Measurements from ENCODE around the gene ALDH1B1.

Gene ALDH1B1
- total RNA-seq, result 1.7 to 35.9 (median 14.7) reads per million in 3 experiments

GRCh38 chr9:38392235-38393127 is at the start of gene ALDH1B1:
TSS of gene ALDH1B1 (plus strand) at chr9:38392702. CDS start at chr9:38395749, 3,047 bp downstream.
- DNase-seq, result peak; percentile 40

DNA sequence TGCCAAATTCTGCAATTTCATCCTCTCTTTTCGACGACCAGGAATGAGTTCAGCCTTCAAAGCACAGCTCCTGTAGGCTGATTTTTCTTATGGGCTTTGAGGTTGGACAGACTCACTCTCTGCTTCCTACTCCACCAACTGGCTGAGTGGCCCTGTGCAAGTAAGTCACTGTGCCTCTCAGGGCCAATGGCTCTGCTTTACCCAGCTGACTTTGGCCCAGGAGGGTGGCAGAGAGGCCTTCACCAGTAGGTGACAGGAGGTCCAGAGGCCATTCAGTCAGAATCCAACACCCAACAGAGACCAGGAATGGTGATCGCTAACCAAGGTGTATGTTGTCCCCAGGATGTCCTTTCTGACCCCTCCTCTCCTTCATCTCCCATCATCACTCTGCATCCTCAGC is 49.5 kb upstream of the ALDH1B1 start:
- DNase-seq, result no peak

DNA sequence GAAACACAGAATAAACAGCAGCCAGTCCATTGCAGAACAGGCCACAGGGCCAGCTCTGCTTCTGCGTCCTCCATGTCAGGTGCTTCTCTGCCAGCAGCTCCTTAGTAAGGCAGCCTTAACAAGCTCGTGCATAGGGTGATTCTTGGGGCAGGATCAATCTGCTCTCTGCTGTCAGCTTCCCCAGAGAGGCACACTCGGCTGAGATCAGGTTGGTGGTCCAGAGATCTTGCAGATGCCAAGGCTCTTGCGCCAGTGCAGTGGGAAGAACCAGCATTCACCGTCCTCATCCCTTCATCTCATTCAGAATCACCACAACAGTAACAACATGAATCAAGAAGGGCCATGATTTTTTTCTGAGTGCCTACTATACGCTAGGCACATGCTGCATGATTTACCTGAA is 49.0 kb upstream of the ALDH1B1 start:
- DNase-seq, result no peak

- no peak for DNase-seq
Observed at GRCh38 chr9:38344566-38345324, 47.8 kb upstream of the ALDH1B1 start.

DNA sequence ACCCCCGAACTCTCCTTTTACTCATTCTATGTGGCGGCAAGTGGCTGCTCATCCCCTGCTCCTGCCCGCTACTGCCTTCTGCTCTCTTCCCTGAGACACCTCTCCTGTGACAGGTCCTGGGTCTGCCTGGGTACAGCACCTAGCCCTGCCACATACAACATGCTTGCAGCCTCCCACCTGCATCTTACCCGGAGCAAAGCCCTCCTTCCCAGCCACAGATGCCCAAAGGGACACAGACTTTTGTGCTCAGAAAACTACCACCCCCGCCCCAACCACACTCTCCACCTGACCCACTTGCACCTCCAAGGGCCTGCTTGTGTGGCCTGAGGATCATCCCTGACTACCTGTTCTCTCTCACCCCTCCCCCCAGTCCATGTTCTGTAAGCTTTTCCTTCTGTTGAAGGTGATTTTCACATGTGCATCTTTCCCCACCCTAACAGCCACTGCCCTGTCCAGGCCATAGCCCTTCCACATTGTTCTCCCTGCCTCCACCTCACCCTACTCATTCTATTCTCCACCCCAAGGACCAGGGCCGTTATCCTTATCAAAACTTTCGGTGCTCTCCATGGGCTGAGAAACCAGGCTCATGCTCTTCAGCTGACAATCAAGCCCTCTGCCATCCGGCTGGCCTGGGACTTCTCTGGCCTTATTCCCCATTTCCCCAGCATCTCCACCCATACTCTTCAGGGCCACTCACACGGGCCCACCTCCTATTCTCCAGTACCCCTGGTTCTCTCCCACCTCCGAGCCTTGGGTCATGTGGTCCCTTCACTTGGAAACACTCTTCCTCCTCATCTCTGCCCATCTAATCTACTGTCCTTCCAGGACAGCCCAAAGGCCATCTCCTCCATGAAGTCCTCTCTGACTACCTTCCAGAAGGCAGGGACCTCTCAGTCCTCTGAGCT is 46.4 kb upstream of the ALDH1B1 start:
- DNase-seq, result no peak

- DNase-seq, result no peak
Observed at GRCh38 chr9:38346811-38347210, 45.7 kb upstream of the ALDH1B1 start.

GRCh38 chr9:38347271-38347671 is 45.2 kb upstream of the ALDH1B1 start:
- DNase-seq, result no peak

DNA sequence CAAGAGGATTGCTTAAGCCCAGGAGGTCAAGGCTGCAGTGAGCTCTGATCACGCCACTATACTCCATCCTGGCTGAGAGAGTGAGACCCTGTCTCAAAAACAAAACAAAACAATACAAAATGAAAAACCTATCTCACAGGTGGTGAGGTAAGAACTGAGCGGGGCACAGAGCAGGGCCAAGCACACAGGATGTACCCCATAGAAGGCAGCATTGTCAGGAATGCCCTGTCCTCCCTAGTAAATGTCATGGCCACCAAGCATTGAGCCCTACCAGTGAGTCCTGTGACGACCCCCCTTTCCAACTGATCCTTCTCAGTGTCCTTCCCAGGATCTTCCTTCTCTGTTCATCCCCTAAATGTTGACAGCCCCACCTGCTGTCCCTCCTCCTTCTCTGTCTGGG is 44.6 kb upstream of the ALDH1B1 start:
- DNase-seq, result no peak

- no peak for DNase-seq
Observed at GRCh38 chr9:38350529-38350928, 42.0 kb upstream of the ALDH1B1 start.

GRCh38 chr9:38352530-38353328 is 39.8 kb upstream of the ALDH1B1 start:
- no peak for DNase-seq

DNA sequence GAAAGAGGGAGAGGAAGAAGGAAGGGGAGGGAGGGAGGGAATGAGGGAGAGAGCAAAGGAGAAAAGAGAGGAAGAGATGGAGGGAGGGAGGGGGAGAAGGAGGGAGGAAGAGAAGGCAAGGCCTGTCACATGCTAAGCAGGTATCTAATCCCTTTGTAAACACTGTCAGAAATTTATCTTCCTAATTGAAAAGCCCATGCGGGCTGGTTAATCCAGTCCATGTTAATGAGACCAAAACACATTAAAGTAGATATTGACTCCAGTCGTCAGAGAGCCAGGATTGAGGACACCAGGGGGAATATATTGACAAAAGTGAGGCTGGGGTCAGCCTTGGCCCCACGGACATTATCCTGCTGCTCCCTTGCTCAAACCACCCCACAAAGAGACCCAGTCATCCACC is 37.4 kb upstream of the ALDH1B1 start:
- no peak for DNase-seq

DNA sequence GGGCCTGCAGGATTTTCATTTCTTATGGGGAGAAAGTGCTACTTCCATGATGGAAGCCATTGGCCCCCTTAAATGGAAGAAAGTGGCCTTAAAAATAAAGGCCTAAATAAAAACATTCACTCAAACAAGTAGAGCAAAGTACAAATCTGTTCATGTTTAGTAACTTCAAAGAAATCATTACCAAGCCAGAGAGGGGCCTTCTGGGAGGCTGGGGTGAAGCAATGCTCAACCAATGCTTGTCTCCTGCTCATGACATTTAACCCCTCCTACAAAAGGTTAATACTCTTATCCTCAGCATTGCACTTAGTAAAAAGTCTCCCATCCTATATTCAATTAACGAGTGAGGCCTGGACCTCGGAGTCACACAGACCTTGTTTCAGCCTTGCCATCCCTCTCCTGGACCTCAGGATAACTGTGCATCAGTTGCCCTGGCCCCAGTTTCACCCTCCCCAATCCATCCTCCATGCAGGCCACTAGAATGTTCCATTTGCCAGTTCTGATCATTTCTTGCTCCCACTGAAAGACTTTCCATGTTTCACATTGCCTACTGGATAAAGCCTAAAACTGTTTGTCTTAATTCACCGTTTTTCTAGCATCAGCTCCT is 36.9 kb upstream of the ALDH1B1 start:
- no peak for DNase-seq

GRCh38 chr9:38356851-38357250 is 35.7 kb upstream of the ALDH1B1 start:
- no peak for DNase-seq

DNA sequence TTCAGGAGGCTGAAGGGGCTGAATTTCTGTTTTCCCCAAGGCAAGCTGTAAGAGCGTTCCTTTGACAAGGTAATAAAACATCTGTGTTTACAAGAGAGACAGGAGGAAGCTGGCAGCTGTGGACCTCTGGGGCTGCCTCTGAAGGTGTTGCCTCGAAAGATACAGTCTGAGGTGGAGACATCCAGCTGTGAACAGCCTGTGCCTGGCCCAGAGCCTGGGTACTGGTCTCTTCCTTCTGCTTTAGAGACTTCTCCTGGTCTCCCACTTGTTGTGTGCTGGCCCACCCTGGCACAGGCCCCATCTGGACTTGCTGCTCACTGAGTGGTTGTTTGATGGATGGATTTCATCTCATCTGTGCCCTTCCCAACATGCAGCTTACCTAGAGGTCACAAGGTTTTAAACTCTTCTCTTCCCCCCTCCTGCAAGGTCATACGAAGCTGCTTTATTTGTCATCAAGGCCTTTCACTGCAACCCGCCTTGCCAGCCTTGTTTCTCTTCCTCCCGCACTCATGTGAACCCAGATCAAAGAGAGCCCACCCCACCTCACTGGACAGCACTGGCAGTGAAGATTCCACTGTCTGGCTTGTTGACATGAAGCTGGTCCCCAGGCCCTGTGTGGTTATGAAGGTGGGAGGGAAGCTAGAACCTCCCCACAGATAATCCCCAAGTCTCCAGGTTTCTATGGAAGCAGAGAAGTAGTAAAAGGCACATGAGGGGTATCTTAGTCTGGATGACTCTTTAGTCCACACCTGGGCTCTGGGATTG is 35.0 kb upstream of the ALDH1B1 start:
- DNase-seq, result no peak

GRCh38 chr9:38358390-38359296 is 33.9 kb upstream of the ALDH1B1 start:
- no peak for DNase-seq

GRCh38 chr9:38359297-38359653 is 33.2 kb upstream of the ALDH1B1 start:
- DNase-seq, result no peak

- DNase-seq, result no peak
Observed at GRCh38 chr9:38359689-38360385, 32.7 kb upstream of the ALDH1B1 start.

- DNase-seq, result no peak
Observed at GRCh38 chr9:38360839-38361472, 31.5 kb upstream of the ALDH1B1 start.

DNA sequence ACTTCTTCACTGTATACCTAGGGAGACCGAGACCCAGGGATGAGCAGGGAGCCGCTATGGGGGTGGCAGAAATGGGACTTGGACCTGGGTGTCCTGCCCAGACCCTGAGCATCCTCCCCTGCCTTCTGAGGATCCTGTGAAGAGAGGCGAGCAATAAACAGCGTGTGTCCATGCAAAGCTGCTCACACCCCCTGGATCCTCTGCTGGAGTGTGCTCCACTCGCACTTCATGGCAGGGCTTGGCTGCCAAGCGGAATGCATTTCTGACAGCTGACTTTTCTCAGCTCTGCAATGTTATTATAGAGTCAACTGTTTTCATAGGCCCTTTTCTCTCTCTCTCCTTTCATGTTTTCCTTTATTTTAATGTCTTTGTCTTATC is 31.0 kb upstream of the ALDH1B1 start:
- DNase-seq, result no peak

All from central memory CD4-positive, alpha-beta T cell (primary cell).